Measurements from ENCODE around the gene MPRIP. TPM values are rescaled to one million over a fixed set of nuclear protein-coding genes. Genes with fewer than 3 reads are reported as not detected.
"Not testable (repeated sequence)": the region's sequence is repeated elsewhere in the genome, so short reads cannot be mapped to it uniquely, and the experiment has no call there.

Gene MPRIP
- total RNA-seq, 2 donors from 2014 or later = 204 to 207 TPM

GRCh38 chr17:17151962-17152361 lies 109.7 kb downstream of the MPRIP start:
- peak overlapping the region; percentile 78 for H3K4me3 Mint-ChIP-seq
- H3K9me3 Mint-ChIP-seq = no peaks in the 10 kb centered on the region
- H3K36me3 Mint-ChIP-seq (ENCODE audit: low read depth) = peaks cover 96% of the 10 kb centered on the region
- H3K27ac Mint-ChIP-seq = peak overlapping the region; percentile 90
- ATAC-seq (replicated peaks) = peak; percentile 77
- H3K27me3 Mint-ChIP-seq = no peaks in the 10 kb centered on the region
- H3K4me1 Mint-ChIP-seq = peaks cover 52% of the 10 kb centered on the region

- Mint-ChIP-seq H3K4me1 (peaks cover 52% of the 10 kb centered on the region), H3K27ac (peak overlapping the region; percentile 90), H3K36me3 (ENCODE audit: low read depth) (peaks cover 96% of the 10 kb centered on the region), H3K4me3 (peak overlapping the region; percentile 78), H3K9me3 (no peaks in the 10 kb centered on the region), H3K27me3 (no peaks in the 10 kb centered on the region)
- ATAC-seq (replicated peaks) = no peak
Measured at GRCh38 chr17:17152385-17152784, 110.1 kb downstream of the MPRIP start.

- H3K4me1 Mint-ChIP-seq = peaks cover 47% of the 10 kb centered on the region
Measured at GRCh38 chr17:17153071-17153470, 110.8 kb downstream of the MPRIP start.

GRCh38 chr17:17153709-17154108 lies 111.5 kb downstream of the MPRIP start:
- Mint-ChIP-seq H3K27me3 (no peaks in the 10 kb centered on the region), H3K36me3 (ENCODE audit: low read depth) (peaks cover 90% of the 10 kb centered on the region), H3K4me1 (peaks cover 47% of the 10 kb centered on the region), H3K4me3 (peak overlapping the region; percentile 78), H3K9me3 (no peaks in the 10 kb centered on the region), H3K27ac (peak overlapping the region; percentile 90)
- no peak for ATAC-seq (replicated peaks)

More at GRCh38 chr17:17153071-17153470, 110.8 kb downstream of the MPRIP start:
- no peaks in the 10 kb centered on the region for H3K9me3 Mint-ChIP-seq
- peaks cover 96% of the 10 kb centered on the region for H3K36me3 Mint-ChIP-seq (ENCODE audit: low read depth)
- H3K27ac Mint-ChIP-seq = peak overlapping the region; percentile 90
- ATAC-seq (replicated peaks) = no peak
- no peaks in the 10 kb centered on the region for H3K27me3 Mint-ChIP-seq
- H3K4me3 Mint-ChIP-seq = peak overlapping the region; percentile 78

GRCh38 chr17:17154556-17154955 lies 112.3 kb downstream of the MPRIP start:
- Mint-ChIP-seq H3K4me3 (peak overlapping the region; percentile 78), H3K27me3 (no peaks in the 10 kb centered on the region), H3K9me3 (no peaks in the 10 kb centered on the region), H3K27ac (peak overlapping the region; percentile 90), H3K36me3 (ENCODE audit: low read depth) (peaks cover 92% of the 10 kb centered on the region), H3K4me1 (peaks cover 47% of the 10 kb centered on the region)
- ATAC-seq (replicated peaks) = no peak

GRCh38 chr17:17154981-17155380 lies 112.7 kb downstream of the MPRIP start:
- peak overlapping the region; percentile 90 for H3K27ac Mint-ChIP-seq
- no peak for ATAC-seq (replicated peaks)
- peaks cover 44% of the 10 kb centered on the region for H3K4me1 Mint-ChIP-seq
- H3K27me3 Mint-ChIP-seq = no peaks in the 10 kb centered on the region
- peaks cover 92% of the 10 kb centered on the region for H3K36me3 Mint-ChIP-seq (ENCODE audit: low read depth)
- peak overlapping the region; percentile 78 for H3K4me3 Mint-ChIP-seq
- no peaks in the 10 kb centered on the region for H3K9me3 Mint-ChIP-seq

GRCh38 chr17:17155568-17155967 lies 113.3 kb downstream of the MPRIP start:
- Mint-ChIP-seq H3K4me1 (peaks cover 38% of the 10 kb centered on the region), H3K27ac (no peak overlapping the region), H3K27me3 (no peaks in the 10 kb centered on the region), H3K9me3 (no peaks in the 10 kb centered on the region), H3K4me3 (peak overlapping the region; percentile 78), H3K36me3 (ENCODE audit: low read depth) (peaks cover 92% of the 10 kb centered on the region)
- ATAC-seq (replicated peaks) = no peak

- Mint-ChIP-seq H3K27ac (no peak overlapping the region), H3K4me3 (no peak overlapping the region), H3K4me1 (peaks cover 34% of the 10 kb centered on the region), H3K27me3 (no peaks in the 10 kb centered on the region), H3K9me3 (no peaks in the 10 kb centered on the region), H3K36me3 (ENCODE audit: low read depth) (peaks cover 92% of the 10 kb centered on the region)
- ATAC-seq (replicated peaks) = no peak
Measured at GRCh38 chr17:17156107-17156506, 113.8 kb downstream of the MPRIP start.

- Mint-ChIP-seq H3K36me3 (ENCODE audit: low read depth) (peaks cover 92% of the 10 kb centered on the region), H3K27me3 (no peaks in the 10 kb centered on the region), H3K4me3 (no peak overlapping the region), H3K27ac (no peak overlapping the region), H3K9me3 (no peaks in the 10 kb centered on the region), H3K4me1 (peaks cover 29% of the 10 kb centered on the region)
- no peak for ATAC-seq (replicated peaks)
Measured at GRCh38 chr17:17156511-17156910, 114.3 kb downstream of the MPRIP start.

- no peak overlapping the region for H3K4me3 Mint-ChIP-seq
- H3K4me1 Mint-ChIP-seq = peaks cover 27% of the 10 kb centered on the region
- H3K27me3 Mint-ChIP-seq = no peaks in the 10 kb centered on the region
- peaks cover 92% of the 10 kb centered on the region for H3K36me3 Mint-ChIP-seq (ENCODE audit: low read depth)
- ATAC-seq (replicated peaks) = no peak
- no peaks in the 10 kb centered on the region for H3K9me3 Mint-ChIP-seq
- peak overlapping the region; percentile 38 for H3K27ac Mint-ChIP-seq
Measured at GRCh38 chr17:17157041-17157440, 114.8 kb downstream of the MPRIP start.

- ATAC-seq (replicated peaks); H3K27ac Mint-ChIP-seq; H3K27me3 Mint-ChIP-seq; H3K9me3 Mint-ChIP-seq; H3K4me3 Mint-ChIP-seq: not testable (repeated sequence)
- Mint-ChIP-seq H3K4me1 (peaks cover 15% of the 10 kb centered on the region), H3K36me3 (ENCODE audit: low read depth) (peaks cover 94% of the 10 kb centered on the region)
Measured at GRCh38 chr17:17158506-17158905, 116.2 kb downstream of the MPRIP start.

- peaks cover 94% of the 10 kb centered on the region for H3K36me3 Mint-ChIP-seq (ENCODE audit: low read depth)
- peaks cover 4% of the 10 kb centered on the region for H3K4me1 Mint-ChIP-seq
- H3K27ac Mint-ChIP-seq = peak overlapping the region; percentile 26
- H3K27me3 Mint-ChIP-seq = no peaks in the 10 kb centered on the region
- H3K4me3 Mint-ChIP-seq = no peak overlapping the region
- no peak for ATAC-seq (replicated peaks)
- H3K9me3 Mint-ChIP-seq = no peaks in the 10 kb centered on the region
Measured at GRCh38 chr17:17159571-17159970, 117.3 kb downstream of the MPRIP start.

- no peaks in the 10 kb centered on the region for H3K4me1 Mint-ChIP-seq
Measured at GRCh38 chr17:17161121-17161520, 118.9 kb downstream of the MPRIP start.

GRCh38 chr17:17161759-17162158 lies 119.5 kb downstream of the MPRIP start:
- no peak overlapping the region for H3K4me3 Mint-ChIP-seq
- H3K27ac Mint-ChIP-seq = peak overlapping the region; percentile 7
- H3K27me3 Mint-ChIP-seq = no peaks in the 10 kb centered on the region
- no peaks in the 10 kb centered on the region for H3K9me3 Mint-ChIP-seq
- H3K4me1 Mint-ChIP-seq = no peaks in the 10 kb centered on the region
- no peak for ATAC-seq (replicated peaks)
- peaks cover 94% of the 10 kb centered on the region for H3K36me3 Mint-ChIP-seq (ENCODE audit: low read depth)

More at GRCh38 chr17:17161121-17161520, 118.9 kb downstream of the MPRIP start:
- ATAC-seq (replicated peaks) = no peak
- Mint-ChIP-seq H3K36me3 (ENCODE audit: low read depth) (peaks cover 94% of the 10 kb centered on the region), H3K9me3 (no peaks in the 10 kb centered on the region), H3K4me3 (no peak overlapping the region), H3K27me3 (no peaks in the 10 kb centered on the region), H3K27ac (peak overlapping the region; percentile 7)

GRCh38 chr17:17164156-17164555 lies 121.9 kb downstream of the MPRIP start:
- Mint-ChIP-seq H3K4me1 (peaks cover 14% of the 10 kb centered on the region), H3K27ac (no peak overlapping the region)

GRCh38 chr17:17164676-17165075 lies 122.4 kb downstream of the MPRIP start:
- H3K4me3 Mint-ChIP-seq = no peak overlapping the region
- peaks cover 94% of the 10 kb centered on the region for H3K36me3 Mint-ChIP-seq (ENCODE audit: low read depth)
- H3K27me3 Mint-ChIP-seq = no peaks in the 10 kb centered on the region
- H3K4me1 Mint-ChIP-seq = peaks cover 19% of the 10 kb centered on the region
- H3K27ac Mint-ChIP-seq = peak overlapping the region; percentile 9
- no peaks in the 10 kb centered on the region for H3K9me3 Mint-ChIP-seq
- ATAC-seq (replicated peaks) = no peak

More at GRCh38 chr17:17164156-17164555, 121.9 kb downstream of the MPRIP start:
- Mint-ChIP-seq H3K9me3 (no peaks in the 10 kb centered on the region), H3K36me3 (ENCODE audit: low read depth) (peaks cover 94% of the 10 kb centered on the region), H3K4me3 (no peak overlapping the region), H3K27me3 (no peaks in the 10 kb centered on the region)
- ATAC-seq (replicated peaks) = no peak

All from activated T-helper 17 cell treated with anti-CD3 and anti-CD28 coated beads, Interleukin-2, amount 50 U/mL, for 72 hours (primary cell).